Skeletal muscle cell (primary cell): Measurements from ENCODE around the gene DVL1.

Source experiments
- DNase-seq: peaks from one replicate; pipeline ENCODE4 v3.0.0-alpha.2; 2010; ENCODE audit warnings: low read depth
- H3K4me3 ChIP-seq: 2 replicates; pipeline ENCODE4 v1.5.1; 2011; ENCODE audit warnings: low read depth, mild to moderate bottlenecking, control low read depth, low read length, moderate library complexity

The DVL1 gene

DNA sequence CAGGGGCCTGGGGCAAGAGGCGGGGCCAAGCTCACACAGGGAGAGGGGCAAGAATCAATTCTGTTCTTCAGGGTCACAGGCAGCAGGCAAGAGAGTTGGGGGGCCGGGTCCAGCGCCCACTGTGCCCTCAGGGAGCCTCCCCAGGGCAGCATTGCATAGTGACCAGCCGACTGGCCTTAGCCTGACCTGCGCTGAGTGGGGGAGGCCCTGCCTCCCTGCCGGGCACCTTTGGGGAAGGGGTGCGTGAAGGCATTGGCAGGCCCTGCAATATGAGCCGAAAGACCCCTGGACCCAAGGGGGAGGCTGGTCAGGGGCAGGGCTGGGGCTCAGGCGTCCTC, 56.8 kb downstream of the DVL1 start:
- H3K4me3 ChIP-seq = no peak overlapping the region
- DNase-seq = no peak

DNA sequence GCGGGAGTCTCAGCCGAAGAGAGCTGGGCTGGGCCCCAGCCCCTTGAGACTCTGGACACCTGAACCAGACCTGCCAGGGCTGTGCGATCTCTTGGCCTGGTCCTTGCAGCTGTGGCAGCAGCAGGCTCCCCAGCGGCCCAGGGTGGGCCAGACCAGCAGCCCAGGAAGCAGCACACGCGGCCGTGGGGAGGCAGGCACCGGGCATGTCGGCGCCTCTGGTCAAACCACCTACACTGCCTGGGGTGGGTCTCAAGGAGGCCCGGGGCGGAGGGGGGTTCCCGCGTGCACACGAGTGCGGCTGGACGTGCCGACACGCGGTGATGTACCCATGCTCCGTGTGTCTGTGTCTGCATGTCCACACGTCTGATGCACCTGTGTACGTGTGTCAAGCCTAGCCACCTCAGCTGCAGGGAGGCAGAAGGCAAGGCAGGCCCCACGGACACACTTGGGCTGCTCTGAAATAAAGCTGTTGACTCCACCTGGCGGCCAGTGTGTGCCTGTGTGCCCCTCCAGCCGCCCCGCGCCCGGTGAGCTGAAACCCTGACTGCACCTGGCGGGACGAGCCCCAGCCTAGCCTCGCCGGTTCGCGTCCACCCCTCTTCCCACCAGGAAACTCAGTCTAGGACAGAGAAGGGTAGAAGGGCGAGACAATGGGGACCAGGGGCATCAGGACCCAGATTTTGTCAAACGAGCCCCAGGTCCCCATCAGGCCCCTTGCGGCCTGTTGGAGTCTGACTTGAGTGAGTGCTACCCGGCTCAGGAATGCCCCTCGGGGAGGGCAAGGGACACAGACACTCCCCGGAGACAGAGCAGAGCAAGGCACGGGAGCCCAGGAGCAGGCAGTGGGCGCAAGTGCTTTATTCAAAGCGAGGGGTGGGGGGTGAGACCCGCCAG, 57.4 kb downstream of the DVL1 start:
- no peak for DNase-seq
- H3K4me3 ChIP-seq = no peak overlapping the region

DNA sequence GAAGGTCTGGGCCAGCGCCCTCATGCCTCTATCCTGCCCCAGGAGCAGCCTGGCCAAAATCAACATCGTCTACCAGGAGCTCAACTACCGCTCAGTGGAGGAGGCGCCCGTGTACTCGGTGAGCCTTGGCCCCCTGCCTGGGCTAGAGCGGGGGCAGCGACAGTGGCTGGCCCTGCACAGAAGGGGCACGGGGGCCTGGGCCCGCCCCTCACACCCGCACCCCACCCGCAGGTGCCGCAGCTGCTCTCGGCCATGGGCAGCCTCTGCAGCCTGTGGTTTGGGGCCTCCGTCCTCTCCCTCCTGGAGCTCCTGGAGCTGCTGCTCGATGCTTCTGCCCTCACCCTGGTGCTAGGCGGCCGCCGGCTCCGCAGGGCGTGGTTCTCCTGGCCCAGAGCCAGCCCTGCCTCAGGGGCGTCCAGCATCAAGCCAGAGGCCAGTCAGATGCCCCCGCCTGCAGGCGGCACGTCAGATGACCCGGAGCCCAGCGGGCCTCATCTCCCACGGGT, 58.1 kb downstream of the DVL1 start:
- no peak overlapping the region for H3K4me3 ChIP-seq
- no peak for DNase-seq

DNA sequence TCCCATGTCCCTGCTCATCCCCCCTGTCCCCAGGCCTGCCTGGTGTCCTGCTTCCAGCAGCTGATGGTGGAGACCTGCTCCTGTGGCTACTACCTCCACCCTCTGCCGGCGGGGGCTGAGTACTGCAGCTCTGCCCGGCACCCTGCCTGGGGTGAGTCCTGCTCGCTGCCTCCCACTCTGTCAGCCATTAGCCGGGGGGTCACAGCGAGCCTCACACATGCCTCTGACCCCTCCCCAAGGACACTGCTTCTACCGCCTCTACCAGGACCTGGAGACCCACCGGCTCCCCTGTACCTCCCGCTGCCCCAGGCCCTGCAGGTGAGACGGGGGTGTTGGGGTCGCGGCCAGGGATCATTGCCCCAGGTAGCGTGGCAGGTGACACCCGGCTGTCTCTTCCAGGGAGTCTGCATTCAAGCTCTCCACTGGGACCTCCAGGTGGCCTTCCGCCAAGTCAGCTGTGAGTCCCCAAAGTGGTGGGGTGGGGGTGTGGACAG, 58.9 kb downstream of the DVL1 start:
- no peak for DNase-seq
- H3K4me3 ChIP-seq = no peak overlapping the region

DNA sequence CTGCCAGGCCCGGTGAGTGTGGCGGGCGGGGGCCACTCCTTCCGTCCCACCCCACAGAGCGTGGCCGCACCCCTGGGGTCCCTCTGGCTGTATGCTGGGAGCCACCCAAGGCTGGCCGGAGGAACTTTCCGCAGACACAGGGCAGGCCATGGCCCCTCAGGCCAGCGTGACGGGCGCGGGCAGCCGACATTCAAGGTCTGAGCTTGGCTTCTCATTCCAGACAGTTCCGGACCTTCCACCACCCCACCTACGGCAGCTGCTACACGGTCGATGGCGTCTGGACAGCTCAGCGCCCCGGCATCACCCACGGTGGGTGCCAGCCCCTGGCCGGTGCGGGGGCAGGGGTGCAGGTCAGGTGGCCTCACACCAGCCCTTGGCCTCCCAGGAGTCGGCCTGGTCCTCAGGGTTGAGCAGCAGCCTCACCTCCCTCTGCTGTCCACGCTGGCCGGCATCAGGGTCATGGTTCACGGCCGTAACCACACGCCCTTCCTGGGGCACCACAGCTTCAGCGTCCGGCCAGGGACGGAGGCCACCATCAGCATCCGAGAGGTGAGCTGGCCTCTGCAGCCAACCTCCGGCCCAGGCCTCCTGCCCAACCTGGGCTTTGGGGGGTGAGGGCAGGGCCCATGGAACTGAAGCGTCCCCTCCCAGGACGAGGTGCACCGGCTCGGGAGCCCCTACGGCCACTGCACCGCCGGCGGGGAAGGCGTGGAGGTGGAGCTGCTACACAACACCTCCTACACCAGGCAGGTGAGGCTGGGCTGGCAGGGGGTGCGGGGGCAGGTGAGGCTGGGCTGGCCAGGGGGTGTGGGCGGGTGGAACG, 61.7 kb downstream of the DVL1 start:
- DNase-seq = no peak
- H3K4me3 ChIP-seq = no peak overlapping the region

DNA sequence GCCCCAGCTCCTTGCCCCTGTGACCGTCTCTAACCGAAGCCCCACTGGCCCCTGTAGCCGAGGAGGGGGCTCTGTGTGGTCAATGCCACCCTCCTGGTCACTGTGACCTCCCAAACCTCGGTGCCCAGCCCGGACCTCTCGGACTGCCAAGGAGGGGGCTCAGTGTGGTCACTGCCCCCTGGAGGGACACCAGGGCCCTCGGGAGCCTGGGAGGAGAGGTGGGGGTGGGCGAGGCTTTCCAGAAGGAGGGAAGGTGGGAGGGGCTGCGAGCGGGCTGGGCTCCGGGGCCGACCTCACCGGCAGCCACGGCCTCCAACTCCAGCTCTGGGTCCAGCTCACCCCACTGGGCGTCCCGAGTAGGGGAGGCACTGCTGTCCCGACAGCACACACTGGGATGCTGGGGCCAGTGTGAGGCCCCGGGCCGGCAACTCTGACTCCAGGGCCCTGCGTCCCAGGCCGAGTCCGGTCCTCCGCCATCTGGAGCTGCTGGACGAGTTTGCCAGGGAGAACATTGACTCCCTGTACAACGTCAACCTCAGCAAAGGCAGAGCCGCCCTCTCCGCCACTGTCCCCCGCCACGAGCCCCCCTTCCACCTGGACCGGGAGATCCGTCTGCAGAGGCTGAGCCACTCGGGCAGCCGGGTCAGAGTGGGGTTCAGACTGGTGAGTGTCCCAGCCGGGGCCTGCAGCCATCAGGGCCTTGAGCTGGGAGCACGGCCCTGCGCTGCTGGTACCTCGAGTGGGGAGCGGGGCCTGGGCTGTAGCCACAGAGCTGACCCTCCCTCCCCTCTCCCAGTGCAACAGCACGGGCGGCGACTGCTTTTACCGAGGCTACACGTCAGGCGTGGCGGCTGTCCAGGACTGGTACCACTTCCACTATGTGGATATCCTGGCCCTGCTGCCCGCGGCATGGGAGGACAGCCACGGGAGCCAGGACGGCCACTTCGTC, 62.6 kb downstream of the DVL1 start:
- DNase-seq = no peak
- no peak overlapping the region for H3K4me3 ChIP-seq

DNA sequence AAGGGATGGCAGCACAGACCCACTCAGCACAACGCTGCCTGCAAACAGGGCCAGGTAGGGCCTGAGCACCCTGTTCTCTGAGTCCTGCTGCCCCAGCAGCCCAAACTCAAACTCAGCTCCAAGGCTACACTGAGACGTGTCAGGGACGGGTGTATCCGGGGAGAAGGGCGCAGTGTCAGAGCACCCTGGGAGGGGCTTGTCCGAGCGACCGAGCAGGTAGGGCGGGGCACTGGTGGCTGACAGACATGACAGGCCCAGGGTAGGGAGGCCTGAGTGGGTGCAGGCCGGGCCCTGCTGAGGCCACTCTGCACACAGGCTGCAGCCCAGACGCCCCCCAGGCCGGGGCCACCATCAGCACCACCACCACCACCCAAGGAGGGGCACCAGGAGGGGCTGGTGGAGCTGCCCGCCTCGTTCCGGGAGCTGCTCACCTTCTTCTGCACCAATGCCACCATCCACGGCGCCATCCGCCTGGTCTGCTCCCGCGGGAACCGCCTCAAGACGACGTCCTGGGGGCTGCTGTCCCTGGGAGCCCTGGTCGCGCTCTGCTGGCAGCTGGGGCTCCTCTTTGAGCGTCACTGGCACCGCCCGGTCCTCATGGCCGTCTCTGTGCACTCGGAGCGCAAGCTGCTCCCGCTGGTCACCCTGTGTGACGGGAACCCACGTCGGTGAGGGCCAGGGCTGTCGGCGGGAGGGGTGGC, 63.5 kb downstream of the DVL1 start:
- no peak for DNase-seq
- no peak overlapping the region for H3K4me3 ChIP-seq
